Measurements from ENCODE around the gene MFN2. TPM values are rescaled to one million over a fixed set of nuclear protein-coding genes. Genes with fewer than 3 reads are reported as not detected.

Gene MFN2
- total RNA-seq, 2 experiments from 2014 or later: 55.1 to 60.4 TPM

GRCh38 chr1:11943619-11944018 lies 36.6 kb upstream of the MFN2 start:
- peaks cover 2% of the 10 kb centered on the region for H3K4me1 Mint-ChIP-seq (ENCODE audit: low read depth)
- ATAC-seq (no peak), DNase-seq (no peak)
- H3K9me3 Mint-ChIP-seq (ENCODE audit: insufficient read depth): no peaks in the 10 kb centered on the region
- H3K4me3 Mint-ChIP-seq: no peak overlapping the region
- H3K36me3 Mint-ChIP-seq (ENCODE audit: low read depth): peaks cover 15% of the 10 kb centered on the region
- CTCF ChIA-PET: no interaction called here
- POLR2A ChIA-PET: interaction anchor here (0.9 to 1.6 kb wide), 2 partner anchors 33 to 35 kb away, joined by 3 to 9 read pairs; no protein-coding TSS in a partner anchor
- H3K27ac Mint-ChIP-seq: no peak overlapping the region
- no peaks in the 10 kb centered on the region for H3K27me3 Mint-ChIP-seq (ENCODE audit: low read depth)

DNA sequence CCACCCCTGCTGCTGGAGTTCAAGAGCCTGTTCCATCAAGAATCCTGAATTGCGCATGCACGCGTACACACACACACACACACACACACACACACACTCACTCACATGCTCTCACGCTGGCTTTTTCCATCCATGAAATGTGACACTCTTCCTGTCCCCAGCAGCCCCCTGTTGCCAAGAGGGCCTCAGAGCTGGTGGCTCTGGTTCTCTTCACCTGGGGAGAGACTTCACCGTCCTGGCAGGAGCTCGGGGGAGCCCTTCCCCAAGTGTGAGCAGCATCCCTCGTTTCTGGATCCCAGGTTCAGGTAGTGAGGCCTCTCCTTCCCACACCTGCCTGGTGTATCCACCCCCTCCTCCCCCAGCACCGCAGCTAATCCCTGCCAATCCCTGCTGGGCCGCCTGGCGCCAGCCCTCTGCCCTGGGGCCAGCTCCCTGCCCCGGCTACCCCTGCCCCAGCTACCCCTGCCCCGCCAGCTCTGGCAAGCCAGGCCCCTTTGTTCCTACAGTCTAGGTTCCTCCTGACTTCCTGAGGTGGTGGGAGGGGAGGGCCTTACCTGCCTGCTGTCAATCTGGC lies 35.8 kb upstream of the MFN2 start:
- ATAC-seq (no peak), DNase-seq (no peak)
- H3K36me3 Mint-ChIP-seq (ENCODE audit: low read depth): peaks cover 20% of the 10 kb centered on the region
- ChIA-PET POLR2A (interaction anchor here (1.5 to 1.6 kb wide), 2 partner anchors 34 to 36 kb away, joined by 4 to 9 read pairs; no protein-coding TSS in a partner anchor), CTCF (no interaction called here)
- no peak overlapping the region for H3K27ac Mint-ChIP-seq
- H3K4me3 Mint-ChIP-seq: no peak overlapping the region
- H3K9me3 Mint-ChIP-seq (ENCODE audit: insufficient read depth): no peaks in the 10 kb centered on the region
- H3K4me1 Mint-ChIP-seq (ENCODE audit: low read depth): peaks cover 2% of the 10 kb centered on the region
- H3K27me3 Mint-ChIP-seq (ENCODE audit: low read depth): no peaks in the 10 kb centered on the region

GRCh38 chr1:11946647-11947046 lies 33.6 kb upstream of the MFN2 start:
- Mint-ChIP-seq H3K27me3 (ENCODE audit: low read depth) (no peaks in the 10 kb centered on the region), H3K36me3 (ENCODE audit: low read depth) (peaks cover 22% of the 10 kb centered on the region), H3K4me3 (no peak overlapping the region), H3K27ac (no peak overlapping the region), H3K9me3 (ENCODE audit: insufficient read depth) (no peaks in the 10 kb centered on the region), H3K4me1 (ENCODE audit: low read depth) (peaks cover 2% of the 10 kb centered on the region)
- no peak for DNase-seq
- ChIA-PET CTCF (no interaction called here), POLR2A (interaction anchor here (1.0 to 4.1 kb wide), 2 partner anchors 38 to 39 kb away, joined by 4 to 28 read pairs; no protein-coding TSS in a partner anchor)
- ATAC-seq: no peak

DNA sequence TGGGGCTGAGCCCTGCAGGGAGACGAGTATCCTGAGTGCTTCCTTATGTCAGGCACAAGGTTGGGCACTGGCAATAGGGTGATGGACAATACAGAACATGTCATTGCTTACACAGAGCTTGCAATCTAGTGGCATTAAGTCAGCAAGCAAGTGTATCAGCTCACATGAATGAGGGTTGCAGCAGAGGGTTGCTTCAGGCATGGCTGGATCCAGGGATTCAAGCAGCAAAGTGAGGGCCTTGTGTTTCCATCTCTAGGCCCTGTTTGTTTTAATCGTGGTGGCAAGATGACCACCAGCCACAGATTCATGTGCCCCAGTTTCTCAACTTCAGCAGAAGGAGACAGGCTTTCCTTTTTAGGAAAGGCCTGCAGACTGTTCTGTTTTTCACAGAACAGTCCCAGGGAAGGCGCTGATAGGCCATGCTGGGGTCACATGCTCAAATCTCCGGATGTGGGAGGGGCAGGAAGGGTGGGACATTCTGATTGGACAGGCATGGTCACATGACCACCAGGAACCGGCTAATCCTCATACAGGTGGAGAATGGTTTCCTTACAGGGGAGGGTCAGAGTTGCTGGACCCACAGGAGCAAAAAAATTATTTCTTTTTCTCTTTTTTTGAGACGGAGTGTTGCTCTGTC lies 31.3 kb upstream of the MFN2 start:
- POLR2A ChIA-PET: interaction anchor here (4.1 kb wide), 1 partner anchor 40 kb away, joined by 28 read pairs; no protein-coding TSS in a partner anchor
- no peak for ATAC-seq
- no peak for DNase-seq

DNA sequence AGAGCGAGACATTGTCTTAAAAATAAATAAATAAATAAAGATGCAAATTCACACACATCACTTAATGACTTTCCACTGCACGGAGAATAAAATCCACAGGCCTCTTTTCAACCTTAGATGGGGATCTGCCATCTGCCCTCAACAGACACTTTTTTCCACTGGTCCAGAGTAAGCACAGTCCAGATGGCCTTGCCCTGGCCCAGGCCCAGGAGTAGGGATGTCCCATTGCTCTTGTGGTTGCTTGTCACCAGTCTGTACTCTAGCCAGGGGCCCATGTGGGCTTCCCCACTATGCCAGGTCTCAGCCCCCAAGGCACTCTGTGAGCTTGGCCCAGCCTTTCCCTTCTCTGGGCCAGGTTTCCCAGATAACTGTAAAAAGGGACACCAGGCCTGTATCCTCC lies 28.3 kb upstream of the MFN2 start:
- H3K4me3 Mint-ChIP-seq: no peak overlapping the region
- DNase-seq (no peak), ATAC-seq (no peak)
- POLR2A ChIA-PET: interaction anchor here (1.4 to 2.1 kb wide), 2 partner anchors 42 to 44 kb away, joined by 4 to 11 read pairs; no protein-coding TSS in a partner anchor
- no peaks in the 10 kb centered on the region for H3K9me3 Mint-ChIP-seq (ENCODE audit: insufficient read depth)
- peaks cover 2% of the 10 kb centered on the region for H3K4me1 Mint-ChIP-seq (ENCODE audit: low read depth)
- no peaks in the 10 kb centered on the region for H3K27me3 Mint-ChIP-seq (ENCODE audit: low read depth)
- CTCF ChIA-PET: no interaction called here
- no peak overlapping the region for H3K27ac Mint-ChIP-seq
- H3K36me3 Mint-ChIP-seq (ENCODE audit: low read depth): peaks cover 17% of the 10 kb centered on the region

More for the DNA sequence above, 31.3 kb upstream of the MFN2 start:
- H3K9me3 Mint-ChIP-seq (ENCODE audit: insufficient read depth): no peaks in the 10 kb centered on the region
- no peaks in the 10 kb centered on the region for H3K27me3 Mint-ChIP-seq (ENCODE audit: low read depth)
- H3K27ac Mint-ChIP-seq: peak overlapping the region; percentile 34
- H3K36me3 Mint-ChIP-seq (ENCODE audit: low read depth): peaks cover 27% of the 10 kb centered on the region
- no peak overlapping the region for H3K4me3 Mint-ChIP-seq
- H3K4me1 Mint-ChIP-seq (ENCODE audit: low read depth): peaks cover 2% of the 10 kb centered on the region
- CTCF ChIA-PET: interaction anchor here (0.6 kb wide), 1 partner anchor 51 kb away, joined by 3 read pairs; no protein-coding TSS in a partner anchor

GRCh38 chr1:11952455-11953109 lies 27.7 kb upstream of the MFN2 start:
- Mint-ChIP-seq H3K4me3 (no peak overlapping the region), H3K4me1 (ENCODE audit: low read depth) (peaks cover 2% of the 10 kb centered on the region), H3K36me3 (ENCODE audit: low read depth) (peaks cover 17% of the 10 kb centered on the region), H3K27ac (no peak overlapping the region), H3K27me3 (ENCODE audit: low read depth) (no peaks in the 10 kb centered on the region), H3K9me3 (ENCODE audit: insufficient read depth) (no peaks in the 10 kb centered on the region)
- CTCF ChIA-PET: no interaction called here
- POLR2A ChIA-PET: interaction anchor here (2.1 kb wide), 1 partner anchor 45 kb away, joined by 11 read pairs; no protein-coding TSS in a partner anchor
- ATAC-seq: no peak
- no peak for DNase-seq

DNA sequence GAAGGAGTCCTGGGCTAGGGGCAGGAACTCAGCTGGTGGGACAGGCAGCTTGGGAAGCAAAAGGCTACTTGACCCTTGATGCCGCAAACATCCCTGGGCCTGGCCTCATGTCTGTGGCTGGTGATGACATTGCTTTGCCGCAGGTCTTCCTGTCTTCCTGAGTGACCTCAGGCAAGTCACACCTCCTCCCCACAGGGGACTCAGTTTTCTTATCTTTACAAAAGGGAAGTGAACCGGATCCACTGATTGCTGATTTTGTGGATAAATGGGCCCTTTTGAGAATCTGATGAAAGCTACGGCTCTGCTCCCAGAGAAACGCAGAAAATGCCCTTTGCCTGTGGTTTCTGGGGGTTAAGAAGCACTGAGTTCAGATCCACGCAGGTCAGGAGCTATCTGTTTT lies 25.0 kb upstream of the MFN2 start:
- no peak for ATAC-seq
- ChIA-PET CTCF (no interaction called here), POLR2A (interaction anchor here (1.5 kb wide), 1 partner anchor 46 kb away, joined by 5 read pairs; no protein-coding TSS in a partner anchor)
- Mint-ChIP-seq H3K4me3 (no peak overlapping the region), H3K9me3 (ENCODE audit: insufficient read depth) (no peaks in the 10 kb centered on the region), H3K27me3 (ENCODE audit: low read depth) (no peaks in the 10 kb centered on the region), H3K27ac (no peak overlapping the region), H3K36me3 (ENCODE audit: low read depth) (peaks cover 7% of the 10 kb centered on the region), H3K4me1 (ENCODE audit: low read depth) (no peaks in the 10 kb centered on the region)
- DNase-seq: no peak

DNA sequence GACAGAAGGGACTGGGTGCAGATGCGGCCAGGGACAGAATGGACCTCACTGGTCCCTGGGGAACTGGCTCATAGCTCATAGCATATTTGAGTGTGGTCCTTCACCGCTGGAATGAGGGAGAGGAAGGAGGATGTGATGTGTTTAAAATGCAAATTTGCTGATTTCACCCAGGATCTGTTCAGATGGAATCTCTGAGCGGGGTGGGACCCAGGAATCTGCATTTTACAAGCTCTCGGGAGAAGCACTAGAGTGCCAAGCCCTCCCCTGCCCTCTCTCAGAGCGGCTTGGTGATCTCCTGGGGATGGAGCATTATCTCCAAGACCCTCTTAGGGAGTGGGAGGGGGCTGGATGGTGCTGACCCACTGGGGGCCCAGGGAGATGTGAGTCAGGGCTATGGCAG lies 22.8 kb upstream of the MFN2 start:
- DNase-seq (no peak), ATAC-seq (no peak)
- Mint-ChIP-seq H3K4me1 (ENCODE audit: low read depth) (no peaks in the 10 kb centered on the region), H3K36me3 (ENCODE audit: low read depth) (no peaks in the 10 kb centered on the region), H3K9me3 (ENCODE audit: insufficient read depth) (no peaks in the 10 kb centered on the region), H3K27me3 (ENCODE audit: low read depth) (no peaks in the 10 kb centered on the region), H3K27ac (no peak overlapping the region), H3K4me3 (no peak overlapping the region)
- ChIA-PET POLR2A (interaction anchor here (1.4 to 2.1 kb wide), 2 partner anchors 48 to 49 kb away, joined by 5 to 7 read pairs; no protein-coding TSS in a partner anchor), CTCF (no interaction called here)

GRCh38 chr1:11957897-11958296 lies 22.3 kb upstream of the MFN2 start:
- CTCF ChIA-PET: no interaction called here
- no peaks in the 10 kb centered on the region for H3K4me1 Mint-ChIP-seq (ENCODE audit: low read depth)
- POLR2A ChIA-PET: interaction anchor here (1.4 to 2.1 kb wide), 2 partner anchors 48 to 50 kb away, joined by 5 to 7 read pairs; no protein-coding TSS in a partner anchor
- ATAC-seq (no peak), DNase-seq (no peak)
- no peaks in the 10 kb centered on the region for H3K27me3 Mint-ChIP-seq (ENCODE audit: low read depth)
- no peaks in the 10 kb centered on the region for H3K36me3 Mint-ChIP-seq (ENCODE audit: low read depth)
- no peak overlapping the region for H3K4me3 Mint-ChIP-seq
- H3K9me3 Mint-ChIP-seq (ENCODE audit: insufficient read depth): no peaks in the 10 kb centered on the region
- H3K27ac Mint-ChIP-seq: no peak overlapping the region

DNA sequence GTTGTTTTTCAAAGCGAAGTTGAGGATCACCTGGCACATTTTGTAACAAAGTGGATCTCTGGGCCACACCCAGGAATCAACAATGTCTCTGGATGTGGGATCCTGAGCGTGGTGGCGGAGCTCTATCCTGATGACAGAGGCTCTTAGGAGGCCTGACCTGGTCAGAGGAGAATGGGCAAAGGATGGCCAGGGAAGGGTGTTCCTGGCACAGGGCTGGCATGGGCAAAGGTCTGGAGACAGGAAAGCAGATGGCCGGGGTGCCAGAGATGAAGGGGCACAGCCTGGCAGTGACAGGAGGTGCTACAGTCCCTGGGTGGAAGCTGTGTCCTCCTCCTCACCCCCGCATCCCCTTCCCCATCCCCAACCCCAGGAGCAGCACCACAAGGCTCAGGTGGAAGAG lies 20.0 kb upstream of the MFN2 start:
- ATAC-seq: no peak
- no peaks in the 10 kb centered on the region for H3K27me3 Mint-ChIP-seq (ENCODE audit: low read depth)
- no peak overlapping the region for H3K4me3 Mint-ChIP-seq
- H3K36me3 Mint-ChIP-seq (ENCODE audit: low read depth): peaks cover 6% of the 10 kb centered on the region
- no peaks in the 10 kb centered on the region for H3K4me1 Mint-ChIP-seq (ENCODE audit: low read depth)
- ChIA-PET CTCF (no interaction called here), POLR2A (no interaction called here)
- H3K27ac Mint-ChIP-seq: no peak overlapping the region
- no peaks in the 10 kb centered on the region for H3K9me3 Mint-ChIP-seq (ENCODE audit: insufficient read depth)
- DNase-seq: no peak

DNA sequence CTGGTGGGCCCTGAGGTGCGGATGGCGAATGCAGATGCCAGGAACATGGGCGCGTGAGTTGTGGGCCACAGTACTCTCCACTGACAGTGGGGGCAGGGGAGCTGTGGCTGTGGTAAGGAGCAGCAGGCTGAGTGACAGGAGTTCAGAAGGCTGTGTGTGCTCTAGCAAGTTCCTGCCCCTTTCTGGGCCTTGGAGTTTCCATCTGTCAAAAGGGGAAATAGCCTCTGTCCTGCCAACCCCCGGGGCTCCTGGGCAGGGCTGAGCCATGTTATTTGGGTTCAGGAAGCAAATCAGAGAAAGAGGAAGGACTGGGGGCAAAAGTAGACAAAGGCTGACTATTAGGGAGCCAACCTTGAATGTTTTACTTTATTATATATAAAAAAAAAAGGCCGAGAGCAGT lies 19.5 kb upstream of the MFN2 start:
- Mint-ChIP-seq H3K4me1 (ENCODE audit: low read depth) (no peaks in the 10 kb centered on the region), H3K9me3 (ENCODE audit: insufficient read depth) (no peaks in the 10 kb centered on the region), H3K36me3 (ENCODE audit: low read depth) (peaks cover 6% of the 10 kb centered on the region), H3K27ac (no peak overlapping the region), H3K4me3 (no peak overlapping the region), H3K27me3 (ENCODE audit: low read depth) (no peaks in the 10 kb centered on the region)
- ATAC-seq (no peak), DNase-seq (no peak)
- ChIA-PET CTCF (no interaction called here), POLR2A (interaction anchor here (0.9 kb wide), 1 partner anchor 152 kb away, joined by 3 read pairs; no protein-coding TSS in a partner anchor)

- Mint-ChIP-seq H3K9me3 (ENCODE audit: insufficient read depth) (no peaks in the 10 kb centered on the region), H3K36me3 (ENCODE audit: low read depth) (peaks cover 6% of the 10 kb centered on the region), H3K27ac (no peak overlapping the region), H3K27me3 (ENCODE audit: low read depth) (no peaks in the 10 kb centered on the region), H3K4me1 (ENCODE audit: low read depth) (no peaks in the 10 kb centered on the region), H3K4me3 (no peak overlapping the region)
- ATAC-seq: no peak
- DNase-seq: no peak
- CTCF ChIA-PET: no interaction called here
- POLR2A ChIA-PET: interaction anchor here (0.9 to 1.5 kb wide), 2 partner anchors 53 to 152 kb away, joined by 3 to 6 read pairs; no protein-coding TSS in a partner anchor
Observed at GRCh38 chr1:11961230-11961629, 19.0 kb upstream of the MFN2 start.

All from activated CD8-positive, alpha-beta T cell treated with anti-CD3 and anti-CD28 coated beads, Interleukin-2, amount 10 ng/mL, durations not matched to agents 7 days and 5 days (primary cell).